IMR-90 (cell line): ENCODE data around the gene PIRT.

Source experiments
- BHLHE40 ChIP-seq: fragments of 150-350 bp; IDR thresholded peaks from 2 replicates; pipeline ENCODE4 v1.6.1; 2016; ENCODE audit warnings: mild to moderate bottlenecking, low read depth, low read length
- CEBPB ChIP-seq: IDR thresholded peaks from 2 replicates; pipeline ENCODE4 v1.6.1; 2012; ENCODE audit warnings: low read depth, low read length, improper control_type of control experiment
- CHD1 ChIP-seq: IDR thresholded peaks from 2 replicates; pipeline ENCODE4 v1.6.1; 2012; ENCODE audit warnings: low read depth, low read length, improper control_type of control experiment
- CTCF ChIP-seq: conservative IDR thresholded peaks from 2 replicates; pipeline ENCODE4 v1.5.1; 2012; ENCODE audit warnings: mild to moderate bottlenecking, low read depth, low read length, improper control_type of control experiment
- MAFK ChIP-seq: IDR thresholded peaks from 2 replicates; pipeline ENCODE4 v1.6.1; 2012; ENCODE audit warnings: low read depth, low read length, improper control_type of control experiment
- MAZ ChIP-seq: IDR thresholded peaks from 2 replicates; pipeline ENCODE4 v1.6.1; 2012; ENCODE audit warnings: low read depth, mild to moderate bottlenecking, low read length, improper control_type of control experiment, moderate library complexity, borderline replicate concordance
- MXI1 ChIP-seq: IDR thresholded peaks from 2 replicates; pipeline ENCODE4 v1.6.1; 2012; ENCODE audit warnings: low read depth, mild to moderate bottlenecking, low read length, moderate library complexity, borderline replicate concordance
- NFE2L2 ChIP-seq: fragments of 150-350 bp; IDR thresholded peaks from 2 replicates; pipeline ENCODE4 v1.6.1; 2016; ENCODE audit warnings: low read depth, mild to moderate bottlenecking, low read length
- POLR2A ChIP-seq: IDR thresholded peaks from 2 replicates; pipeline ENCODE4 v1.6.1; 2012; ENCODE audit warnings: mild to moderate bottlenecking, low read depth, low read length
- RAD21 ChIP-seq: IDR thresholded peaks from 2 replicates; pipeline ENCODE4 v1.6.1; 2012; ENCODE audit warnings: low read length, improper control_type of control experiment
- RCOR1 ChIP-seq: IDR thresholded peaks from 2 replicates; pipeline ENCODE4 v1.6.1; 2012; ENCODE audit warnings: mild to moderate bottlenecking, low read length, improper control_type of control experiment; ENCODE audit not compliant: insufficient replicate concordance
- SMC3 ChIP-seq: fragments of 150-350 bp; IDR thresholded peaks from 2 replicates; pipeline ENCODE4 v1.6.1; 2016; ENCODE audit warnings: low read depth, mild to moderate bottlenecking, antibody characterized with exemption, low read length, moderate library complexity
- USF2 ChIP-seq: fragments of 150-350 bp; IDR thresholded peaks from 2 replicates; pipeline ENCODE4 v1.6.1; 2017; ENCODE audit warnings: mild to moderate bottlenecking, antibody characterized with exemption, low read length, low read depth

GRCh38 chr17:10798332-10798749 is 39.5 kb downstream of the PIRT start:
- no peak for TF ChIP-seq POLR2A
- no peak for TF ChIP-seq CTCF
- no peak for TF ChIP-seq USF2
- TF ChIP-seq CHD1 = no peak
- TF ChIP-seq RCOR1 = no peak
- TF ChIP-seq CEBPB = no peak
- TF ChIP-seq RAD21 = no peak
- TF ChIP-seq MXI1 = no peak
- TF ChIP-seq NFE2L2 = no peak
- TF ChIP-seq SMC3 = no peak
- TF ChIP-seq BHLHE40 = no peak
- TF ChIP-seq MAFK = no peak
- no peak for TF ChIP-seq MAZ
